Thyroid gland (tissue), 4 donors: Measurements from ENCODE around the gene SMIM32. TPM values are rescaled to one million over a fixed set of nuclear protein-coding genes. Genes with fewer than 3 reads are reported as not detected.

ENCODE experiments used
- DNase-seq, 2 donors: peaks; one replicate each; pipeline ENCODE4 v3.0.0-alpha.2; 2019
- H3K27ac ChIP-seq, 3 donors: fragments of 200-600 bp; sonication (generic); 1 replicate in 2 of 3; 2 replicates in 1 of 3; pipeline ENCODE4 v1.5.1; 2016 to 2019; ENCODE audit warnings: mild to moderate bottlenecking in 1 of 3, moderate library complexity in 1 of 3
- H3K27me3 ChIP-seq: fragments of 200-600 bp; sonication (generic); one replicate; pipeline ENCODE4 v1.5.1; 2019
- H3K36me3 ChIP-seq, 2 donors: fragments of 200-600 bp; sonication (generic); one replicate each; pipeline ENCODE4 v1.5.1; 2016 to 2019
- H3K4me1 ChIP-seq, 2 donors: fragments of 200-600 bp; sonication (generic); one replicate each; pipeline ENCODE4 v1.5.1; 2017 to 2019
- H3K4me3 ChIP-seq, 3 donors: fragments of 200-600 bp; sonication (generic); replicated peaks in 1 of 3; 1 replicate in 2 of 3; 2 replicates in 1 of 3; pipeline ENCODE4 v1.5.1; 2016; ENCODE audit warnings: mild to moderate bottlenecking in 1 of 3
- H3K9me3 ChIP-seq: fragments of 200-600 bp; sonication (generic); one replicate; pipeline ENCODE4 v1.5.1; 2017
- POLR2A ChIP-seq, 2 donors: fragments of 450-650 bp; IDR thresholded peaks; one replicate each; pipeline ENCODE4 v1.6.1; 2017; ENCODE audit warnings: antibody characterized with exemption in 2 of 2, mild to moderate bottlenecking in 2 of 2, moderate library complexity in 1 of 2
- WGBS, 2 donors: methylation state at CpG; one replicate each; pipeline ENCODE4 v1.1.5; 2017; 5-methylcytosine and 5-hydroxymethylcytosine counted together
- intact Hi-C: fragments of 100-400 bp; cut with DNase I; formaldehyde crosslinking; loops from one replicate; pipeline ENCODE4 v1.15.1; 2023
- total RNA-seq, 4 donors: library from RNA; depleted of rRNA; stranded (reverse); fragments of >200 nt; gene quantifications; one replicate each; pipeline ENCODE4 v1.2.3, GENCODE V29; 2016
- TF ChIP-seq, protein P1 (sequence below), 6 experiments: fragments of 200-600 bp in 3 of 6; fragments of 450-650 bp in 3 of 6; sonication (generic) in 3 of 6; IDR thresholded peaks; one replicate each; pipeline ENCODE4 v1.5.1; 2016 to 2019; ENCODE audit warnings: antibody characterized with exemption in 6 of 6, mild to moderate bottlenecking in 2 of 6, inconsistent platforms in 1 of 6, moderate library complexity in 1 of 6

Gene SMIM32
- total RNA-seq, 4 donors from 2014 or later: 0.44 TPM; not detected in 3

DNA sequence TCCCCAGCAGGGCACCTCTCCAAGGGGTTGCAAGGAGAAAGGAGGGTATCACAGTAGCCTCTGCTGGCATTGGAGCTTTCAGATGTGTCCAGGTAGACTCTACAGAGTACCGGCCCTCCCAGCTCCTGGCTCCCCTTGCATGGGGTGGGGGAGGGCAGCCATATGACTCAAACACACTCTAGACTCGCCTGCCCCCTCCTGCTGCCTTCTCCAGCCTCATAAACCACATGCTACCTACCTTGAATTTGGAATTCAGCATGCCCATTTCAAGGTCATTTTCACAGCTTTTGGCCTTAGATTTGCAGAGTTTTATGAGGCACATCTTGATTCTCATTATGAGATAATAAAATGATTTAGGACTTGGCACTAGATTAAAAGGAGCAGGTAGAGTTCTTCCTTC is 32.8 kb upstream of the SMIM32 start:
- no peak for DNase-seq
- WGBS, 2 donors: 64 to 74% methylated on average over 1 to 2 of the region's 2 CpGs
- H3K36me3 ChIP-seq: no peaks in the 10 kb centered on the region
- no peaks in the 10 kb centered on the region for H3K4me1 ChIP-seq
- H3K9me3 ChIP-seq: no peaks in the 10 kb centered on the region
- H3K27me3 ChIP-seq: no peaks in the 10 kb centered on the region
- H3K27ac ChIP-seq: no peak overlapping the region
- no peak for TF ChIP-seq POLR2A (IDR thresholded peaks at IDR 0.05)
- TF ChIP-seq, protein P1, sequence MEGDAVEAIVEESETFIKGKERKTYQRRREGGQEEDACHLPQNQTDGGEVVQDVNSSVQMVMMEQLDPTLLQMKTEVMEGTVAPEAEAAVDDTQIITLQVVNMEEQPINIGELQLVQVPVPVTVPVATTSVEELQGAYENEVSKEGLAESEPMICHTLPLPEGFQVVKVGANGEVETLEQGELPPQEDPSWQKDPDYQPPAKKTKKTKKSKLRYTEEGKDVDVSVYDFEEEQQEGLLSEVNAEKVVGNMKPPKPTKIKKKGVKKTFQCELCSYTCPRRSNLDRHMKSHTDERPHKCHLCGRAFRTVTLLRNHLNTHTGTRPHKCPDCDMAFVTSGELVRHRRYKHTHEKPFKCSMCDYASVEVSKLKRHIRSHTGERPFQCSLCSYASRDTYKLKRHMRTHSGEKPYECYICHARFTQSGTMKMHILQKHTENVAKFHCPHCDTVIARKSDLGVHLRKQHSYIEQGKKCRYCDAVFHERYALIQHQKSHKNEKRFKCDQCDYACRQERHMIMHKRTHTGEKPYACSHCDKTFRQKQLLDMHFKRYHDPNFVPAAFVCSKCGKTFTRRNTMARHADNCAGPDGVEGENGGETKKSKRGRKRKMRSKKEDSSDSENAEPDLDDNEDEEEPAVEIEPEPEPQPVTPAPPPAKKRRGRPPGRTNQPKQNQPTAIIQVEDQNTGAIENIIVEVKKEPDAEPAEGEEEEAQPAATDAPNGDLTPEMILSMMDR (IDR thresholded peaks at IDR 0.05): no peak
- H3K4me3 ChIP-seq: no peak overlapping the region
- intact Hi-C loops: no loop called here

DNA sequence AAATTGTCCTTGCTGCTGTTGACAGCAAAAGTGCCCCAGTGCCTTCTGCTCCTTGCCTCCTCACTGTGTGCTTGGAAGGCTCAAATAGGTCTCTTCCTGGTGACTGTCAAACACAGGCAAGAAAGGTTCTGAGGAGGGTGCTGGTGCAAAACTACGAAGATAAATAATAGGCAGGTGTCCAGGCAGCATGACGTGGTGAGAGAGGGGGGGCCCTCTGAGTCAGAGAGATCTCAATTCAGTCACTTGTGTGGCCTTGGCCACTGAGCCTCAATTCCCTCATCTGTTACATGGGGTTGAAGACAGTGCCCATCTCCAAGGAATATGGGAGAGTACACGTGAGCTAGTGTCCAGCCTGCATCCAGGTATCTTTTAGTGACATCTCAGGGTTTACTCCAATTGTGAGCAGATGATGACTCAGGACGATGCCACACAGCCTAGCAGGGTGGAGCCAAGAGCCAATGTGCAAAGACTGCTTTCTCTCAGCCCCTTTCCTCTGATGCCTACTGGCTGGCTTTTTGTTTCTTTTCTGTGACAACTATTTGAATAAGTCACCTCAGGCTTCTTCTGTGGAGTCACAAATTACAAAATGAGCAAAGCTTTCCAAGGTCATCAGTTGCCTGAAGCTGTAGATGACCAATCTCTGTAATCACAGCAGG is 29.7 kb upstream of the SMIM32 start:
- no peaks in the 10 kb centered on the region for H3K36me3 ChIP-seq
- no peaks in the 10 kb centered on the region for H3K9me3 ChIP-seq
- H3K4me1 ChIP-seq: no peaks in the 10 kb centered on the region
- H3K27ac ChIP-seq: no peak overlapping the region
- TF ChIP-seq, protein P1 (IDR thresholded peaks at IDR 0.05): no peak
- TF ChIP-seq POLR2A (IDR thresholded peaks at IDR 0.05): no peak
- WGBS, 2 donors: 67 to 78% methylated on average over 4 of the region's 4 CpGs
- DNase-seq: no peak
- H3K27me3 ChIP-seq: no peaks in the 10 kb centered on the region
- no peak overlapping the region for H3K4me3 ChIP-seq
- intact Hi-C loops: no loop called here

DNA sequence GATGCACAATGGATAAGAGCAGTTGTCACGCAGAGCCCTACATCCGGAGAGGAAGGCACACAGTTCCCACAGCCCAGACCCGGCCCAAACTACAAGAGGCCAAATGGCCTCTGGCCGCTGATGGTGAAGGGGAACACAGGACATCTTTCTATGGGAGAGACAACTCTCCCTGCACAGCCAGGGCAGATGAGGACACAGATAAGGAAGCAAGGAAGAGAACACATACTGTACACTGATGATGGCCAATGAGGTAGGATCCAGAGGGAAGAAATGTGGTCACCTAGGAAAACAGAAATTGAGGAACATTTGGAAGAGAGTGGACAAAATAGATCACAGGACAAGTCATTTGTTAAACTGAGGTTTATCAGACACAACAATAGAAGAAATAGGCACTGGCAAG is 28.4 kb upstream of the SMIM32 start:
- intact Hi-C loops: no loop called here
- no peaks in the 10 kb centered on the region for H3K9me3 ChIP-seq
- no peaks in the 10 kb centered on the region for H3K36me3 ChIP-seq
- H3K4me1 ChIP-seq: no peaks in the 10 kb centered on the region
- no peak for TF ChIP-seq POLR2A (IDR thresholded peaks at IDR 0.05)
- TF ChIP-seq, protein P1 (IDR thresholded peaks at IDR 0.05): no peak
- no peak for DNase-seq
- no peak overlapping the region for H3K4me3 ChIP-seq
- no peaks in the 10 kb centered on the region for H3K27me3 ChIP-seq
- WGBS, 2 donors: 97 to 98% methylated on average over 4 of the region's 4 CpGs
- H3K27ac ChIP-seq: no peak overlapping the region

DNA sequence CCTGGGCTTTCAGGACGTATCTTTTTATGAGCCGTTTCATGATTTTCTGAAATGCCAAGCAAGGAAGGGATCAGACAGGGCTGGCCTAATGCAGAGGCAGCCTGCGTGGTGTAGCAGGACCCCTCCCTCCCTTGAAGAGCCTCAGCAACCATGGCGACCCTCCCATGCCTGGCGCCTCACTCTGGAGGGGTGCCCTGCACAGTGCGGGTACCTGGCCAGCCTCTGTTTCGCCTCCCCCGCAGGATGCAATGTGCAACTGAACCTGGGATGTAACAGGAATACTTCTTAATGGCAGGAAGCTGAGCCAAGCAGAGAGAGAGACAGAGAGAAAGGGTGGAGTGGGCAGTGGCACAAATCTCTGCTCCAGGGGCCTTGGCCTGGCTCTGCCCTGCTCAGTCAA is 23.3 kb upstream of the SMIM32 start:
- no peak for DNase-seq
- 86 to 89% methylated on average over 8 of the region's 8 CpGs for WGBS, 2 donors
- TF ChIP-seq, protein P1 (IDR thresholded peaks at IDR 0.05): no peak
- no peak for TF ChIP-seq POLR2A (IDR thresholded peaks at IDR 0.05)
- intact Hi-C loops: no loop called here
- Histone ChIP-seq H3K9me3 (no peaks in the 10 kb centered on the region), H3K4me1 (no peaks in the 10 kb centered on the region), H3K27me3 (no peaks in the 10 kb centered on the region), H3K4me3 (no peak overlapping the region), H3K27ac (no peak overlapping the region), H3K36me3 (no peaks in the 10 kb centered on the region)

DNA sequence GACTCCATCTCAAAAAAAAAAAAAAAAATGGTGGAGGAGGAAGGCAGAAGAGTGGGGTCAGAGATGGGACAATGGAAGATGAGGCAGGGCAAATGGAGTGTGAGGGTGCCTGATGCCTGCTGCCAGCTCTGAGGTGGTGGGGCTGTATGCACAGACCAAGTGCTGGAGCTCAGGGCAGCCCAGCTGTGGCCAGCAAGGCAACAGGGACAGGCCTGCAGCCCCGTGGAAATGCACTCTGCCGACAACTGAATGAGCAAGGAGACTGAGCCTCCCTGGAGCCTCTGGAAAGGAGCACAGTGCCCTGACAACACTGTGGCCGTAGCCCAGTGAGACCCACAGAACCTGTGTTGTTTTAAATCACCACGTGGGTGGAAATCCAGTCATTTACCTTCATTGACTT is 22.9 kb upstream of the SMIM32 start:
- Histone ChIP-seq H3K27ac (no peak overlapping the region), H3K4me1 (no peaks in the 10 kb centered on the region), H3K4me3 (no peak overlapping the region), H3K27me3 (no peaks in the 10 kb centered on the region), H3K36me3 (no peaks in the 10 kb centered on the region), H3K9me3 (no peaks in the 10 kb centered on the region)
- intact Hi-C loops: no loop called here
- DNase-seq: no peak
- TF ChIP-seq, protein P1 (IDR thresholded peaks at IDR 0.05): no peak
- no peak for TF ChIP-seq POLR2A (IDR thresholded peaks at IDR 0.05)
- 74 to 84% methylated on average over 4 of the region's 4 CpGs for WGBS, 2 donors
